Medulla oblongata (tissue), 1 donor: Measurements from ENCODE around the gene KREMEN1.
"Not testable (repeated sequence)": the region's sequence is repeated elsewhere in the genome, so short reads cannot be mapped to it uniquely, and the experiment has no call there.

Source experiments
- DNase-seq: peaks from one replicate; pipeline ENCODE4 v3.0.0-alpha.2; 2015; ENCODE audit errors: extremely low spot score

The KREMEN1 gene

DNA sequence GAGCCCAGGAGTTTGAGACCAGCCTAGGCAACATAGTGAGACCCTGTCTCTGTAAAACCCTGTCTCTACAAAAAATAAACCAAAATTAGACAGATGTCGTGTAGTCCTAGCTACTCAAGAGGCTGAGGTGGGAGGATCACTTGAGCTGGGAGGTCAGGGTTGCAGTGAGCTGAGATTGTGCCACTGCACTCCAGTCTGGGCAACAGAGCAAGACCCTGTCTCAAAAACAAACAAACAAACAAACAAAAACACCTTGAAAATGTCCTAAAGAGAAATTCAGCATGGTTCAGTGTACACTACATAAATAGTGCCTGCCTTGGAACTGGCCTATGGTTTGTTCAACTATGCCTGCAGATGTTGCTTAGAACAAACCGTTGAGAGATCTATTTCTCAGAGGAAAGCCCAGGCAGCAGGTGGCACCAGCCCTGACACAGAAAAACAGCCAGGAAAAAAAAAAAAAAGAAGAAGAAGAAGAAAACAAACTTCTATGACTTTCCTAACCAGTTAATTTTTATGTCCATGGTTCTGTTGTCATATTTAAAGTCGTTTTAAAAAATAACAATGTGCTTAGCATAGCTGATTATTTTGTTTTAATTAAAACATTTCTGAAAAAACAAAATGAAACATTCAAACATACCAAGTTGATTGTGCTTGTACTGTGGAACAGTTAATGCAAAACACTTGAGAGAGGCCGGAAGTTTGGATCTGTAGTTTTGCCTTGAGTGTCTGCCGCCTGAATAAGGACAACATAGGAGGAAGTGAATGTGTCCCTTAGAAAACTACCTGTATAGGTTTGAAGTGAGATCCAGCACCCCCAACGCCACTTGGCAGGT lies 5.4 kb downstream of the KREMEN1 start:
- no peak for DNase-seq

DNA sequence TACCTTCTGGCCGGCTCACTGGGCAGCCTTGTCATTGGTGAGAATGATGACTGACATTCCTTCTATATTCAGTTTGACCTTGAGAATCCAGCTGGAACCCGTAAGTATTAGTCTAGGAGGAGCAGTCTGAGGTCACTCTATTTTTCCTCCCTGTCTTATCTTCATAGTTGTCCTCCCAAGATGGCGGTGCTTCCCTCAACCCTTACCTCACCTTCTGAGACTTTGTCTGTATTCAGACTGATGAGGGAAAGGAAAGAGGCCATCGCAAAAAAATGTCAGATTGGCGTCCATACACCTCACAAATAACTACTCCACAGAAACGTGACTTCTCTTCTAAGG lies 6.0 kb downstream of the KREMEN1 start:
- DNase-seq = no peak

GRCh38 chr22:29079218-29079901 lies 6.5 kb downstream of the KREMEN1 start:
- no peak for DNase-seq

GRCh38 chr22:29080106-29080975 lies 7.5 kb downstream of the KREMEN1 start:
- DNase-seq = no peak

GRCh38 chr22:29081517-29082236 lies 8.8 kb downstream of the KREMEN1 start:
- no peak for DNase-seq

DNA sequence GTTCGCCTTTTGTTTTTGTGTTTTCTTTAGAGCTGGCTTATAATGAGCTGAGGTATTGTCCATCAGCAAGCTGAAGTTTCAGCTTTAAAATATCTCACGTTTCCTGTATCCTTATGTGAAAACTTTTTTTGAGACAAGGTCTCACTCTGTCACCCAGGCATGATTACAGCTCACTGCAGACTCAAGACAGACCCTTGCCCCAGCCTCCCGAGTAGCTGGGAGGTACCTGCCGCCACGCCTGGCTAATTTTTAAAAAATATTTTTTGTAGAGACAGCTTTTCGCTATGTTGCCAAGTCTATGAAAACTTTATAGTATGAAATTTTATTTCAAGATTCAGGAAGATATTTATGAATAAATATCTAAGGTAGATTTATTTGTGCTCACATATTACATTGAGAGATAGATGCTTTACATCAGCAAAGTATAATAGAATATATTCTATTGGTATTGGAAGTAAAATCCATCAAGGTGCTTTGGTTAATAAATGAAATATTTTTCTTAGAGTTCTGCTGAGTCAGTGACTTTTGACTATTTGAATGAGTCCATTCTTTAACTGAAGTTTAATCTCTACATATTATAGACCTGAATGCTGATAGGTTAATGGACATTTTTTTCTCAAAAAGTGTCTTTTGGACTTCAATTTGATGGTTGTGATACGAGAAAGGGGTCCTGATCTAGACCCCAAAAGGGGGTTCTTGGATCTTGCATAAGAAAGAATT lies 10.2 kb downstream of the KREMEN1 start:
- no peak for DNase-seq

DNA sequence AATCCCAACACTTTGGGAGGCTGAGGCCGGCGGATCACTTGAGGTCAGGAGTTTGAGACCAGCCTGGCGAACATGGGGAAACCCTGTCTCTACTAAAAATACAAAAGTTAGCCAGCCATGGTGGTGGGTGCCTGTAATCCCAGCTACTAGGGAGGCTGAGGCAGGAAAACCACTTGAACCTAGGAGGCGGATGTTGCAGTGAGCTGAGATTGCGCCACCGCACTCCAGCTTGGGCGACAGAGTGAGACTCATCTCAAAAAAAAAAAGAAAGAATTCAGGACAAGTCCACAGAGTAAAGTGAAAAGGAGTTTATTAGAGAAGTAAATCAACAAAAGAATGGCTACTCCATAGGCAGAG lies 10.7 kb downstream of the KREMEN1 start:
- not testable (repeated sequence) for DNase-seq

DNA sequence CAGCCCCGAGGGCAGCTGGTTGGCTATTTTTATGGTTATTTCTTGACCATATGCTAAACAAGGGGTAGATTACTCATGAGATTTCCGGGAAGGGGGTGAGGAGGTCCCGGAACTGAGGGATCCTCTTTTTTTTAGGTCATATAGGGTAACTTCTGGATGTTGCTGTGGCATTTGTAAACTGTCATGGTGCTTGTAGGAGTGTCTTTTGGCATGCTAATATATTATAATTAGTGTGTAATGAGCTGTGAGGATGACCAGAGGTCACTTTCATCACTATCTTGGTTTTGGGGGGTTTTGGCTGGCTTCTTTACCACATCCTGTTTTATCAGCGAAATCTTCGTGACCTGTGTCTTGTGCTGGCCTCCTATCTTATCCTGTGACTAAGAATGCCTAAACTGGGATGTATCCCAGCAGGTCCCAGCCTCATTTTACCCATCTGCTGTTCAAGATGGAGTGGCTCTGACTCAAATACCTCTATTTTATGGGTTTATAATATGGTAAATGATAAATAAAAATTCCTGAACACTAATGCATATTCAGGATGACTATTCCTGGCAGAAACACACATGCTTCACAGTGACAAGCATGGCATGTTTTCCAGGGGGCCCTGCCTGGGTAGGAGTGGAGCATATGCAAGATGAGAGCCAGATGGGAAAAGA lies 11.2 kb downstream of the KREMEN1 start:
- no peak for DNase-seq

DNA sequence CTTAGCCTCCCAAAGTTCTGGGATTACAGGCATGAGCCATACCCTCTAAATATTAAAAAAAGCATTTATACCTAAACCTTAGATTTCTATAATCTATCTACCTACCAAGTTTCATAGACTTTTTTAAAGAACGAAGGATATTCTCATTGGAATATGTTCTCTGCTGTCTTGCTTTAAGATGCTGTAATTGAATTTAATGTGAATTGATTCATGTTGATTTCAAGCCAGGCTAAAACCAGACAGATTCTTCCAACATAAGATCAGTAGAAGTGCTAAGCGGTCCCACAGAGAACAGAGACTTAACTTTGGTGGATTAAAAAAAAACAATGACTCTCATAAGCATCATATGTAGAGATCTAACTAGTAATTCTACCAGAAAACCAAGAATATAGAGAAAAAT lies 14.2 kb downstream of the KREMEN1 start:
- DNase-seq = no peak

DNA sequence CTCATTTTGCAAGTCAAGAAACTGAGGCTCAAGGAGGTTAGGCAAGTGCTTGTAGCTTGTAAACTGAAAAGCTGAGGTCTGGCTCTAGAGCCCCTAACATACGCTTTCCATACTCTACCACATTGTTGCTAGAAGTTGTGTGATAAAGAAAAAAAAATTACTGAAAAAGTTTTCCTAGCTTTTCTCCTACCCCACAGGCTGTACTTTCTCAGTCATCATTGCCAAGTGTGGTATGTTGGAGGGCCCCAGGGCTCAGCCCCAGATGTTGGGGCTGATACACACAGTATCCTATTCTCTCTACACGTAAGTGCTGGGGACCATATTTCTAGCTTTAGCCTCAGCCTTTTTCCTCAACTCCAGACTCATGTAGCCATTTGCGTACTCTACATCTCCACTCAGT lies 16.0 kb downstream of the KREMEN1 start:
- DNase-seq = no peak

- DNase-seq = no peak
Observed at GRCh38 chr22:29089507-29089906, 16.7 kb downstream of the KREMEN1 start.

GRCh38 chr22:29090039-29090438 lies 17.2 kb downstream of the KREMEN1 start:
- DNase-seq = no peak

GRCh38 chr22:29092243-29092642 lies 19.4 kb downstream of the KREMEN1 start:
- DNase-seq = no peak

DNA sequence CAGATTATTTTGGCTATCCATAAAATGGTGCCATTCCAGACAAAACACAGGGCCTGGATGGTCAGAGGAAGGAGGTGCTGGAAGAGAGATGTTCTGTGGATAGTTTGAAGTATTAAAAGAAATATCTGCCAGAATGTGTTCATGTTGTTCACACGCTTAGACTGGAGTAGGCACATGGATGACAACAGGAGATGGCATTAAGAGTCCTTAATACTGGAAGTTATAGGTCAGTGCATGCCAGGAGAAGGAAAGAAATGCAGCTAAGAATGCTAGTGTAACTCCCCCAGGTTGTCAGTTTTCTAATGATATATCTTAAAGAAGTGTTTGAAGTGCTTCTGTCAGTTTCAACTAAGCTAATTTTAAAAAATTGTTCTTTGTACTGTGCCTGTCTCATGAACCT lies 20.2 kb downstream of the KREMEN1 start:
- DNase-seq = no peak

DNA sequence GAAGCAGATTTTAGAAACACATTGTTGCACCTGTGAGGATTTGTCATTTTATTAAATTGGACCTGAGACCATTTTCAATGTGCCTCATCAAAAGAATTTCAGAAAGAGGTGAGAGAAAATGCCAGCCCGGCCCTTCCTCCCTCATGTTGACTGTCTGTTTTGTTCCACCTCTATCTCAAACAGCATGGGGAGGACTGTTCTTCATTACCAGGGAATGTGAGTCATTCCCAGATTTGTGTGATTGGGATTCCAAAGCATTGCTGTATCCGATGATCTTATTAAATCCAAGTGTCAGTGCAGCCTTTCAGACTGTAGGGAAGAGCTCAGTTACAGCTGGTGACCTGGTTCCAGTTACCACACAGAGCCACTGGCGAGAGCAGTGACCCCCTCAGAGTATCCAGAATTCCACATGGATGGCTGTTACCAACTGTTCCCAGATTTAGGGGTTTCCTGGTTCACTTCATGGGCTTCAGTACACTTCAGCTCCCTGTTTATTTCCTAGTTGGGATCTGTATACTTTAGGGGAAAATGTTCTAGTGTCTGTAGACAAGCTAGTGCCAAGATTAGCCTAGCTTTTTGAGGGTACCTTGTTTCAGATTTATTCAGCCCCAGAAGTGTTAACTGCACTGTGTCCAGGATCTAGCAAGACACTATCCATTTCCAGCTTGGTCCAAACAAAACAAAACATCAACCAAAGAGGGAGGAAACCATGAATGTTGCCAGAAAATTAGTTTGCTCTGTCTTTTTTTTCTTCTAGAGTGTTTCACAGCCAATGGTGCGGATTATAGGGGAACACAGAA lies 20.9 kb downstream of the KREMEN1 start:
- no peak for DNase-seq

- no peak for DNase-seq
Observed at GRCh38 chr22:29095459-29095858, 22.6 kb downstream of the KREMEN1 start.

DNA sequence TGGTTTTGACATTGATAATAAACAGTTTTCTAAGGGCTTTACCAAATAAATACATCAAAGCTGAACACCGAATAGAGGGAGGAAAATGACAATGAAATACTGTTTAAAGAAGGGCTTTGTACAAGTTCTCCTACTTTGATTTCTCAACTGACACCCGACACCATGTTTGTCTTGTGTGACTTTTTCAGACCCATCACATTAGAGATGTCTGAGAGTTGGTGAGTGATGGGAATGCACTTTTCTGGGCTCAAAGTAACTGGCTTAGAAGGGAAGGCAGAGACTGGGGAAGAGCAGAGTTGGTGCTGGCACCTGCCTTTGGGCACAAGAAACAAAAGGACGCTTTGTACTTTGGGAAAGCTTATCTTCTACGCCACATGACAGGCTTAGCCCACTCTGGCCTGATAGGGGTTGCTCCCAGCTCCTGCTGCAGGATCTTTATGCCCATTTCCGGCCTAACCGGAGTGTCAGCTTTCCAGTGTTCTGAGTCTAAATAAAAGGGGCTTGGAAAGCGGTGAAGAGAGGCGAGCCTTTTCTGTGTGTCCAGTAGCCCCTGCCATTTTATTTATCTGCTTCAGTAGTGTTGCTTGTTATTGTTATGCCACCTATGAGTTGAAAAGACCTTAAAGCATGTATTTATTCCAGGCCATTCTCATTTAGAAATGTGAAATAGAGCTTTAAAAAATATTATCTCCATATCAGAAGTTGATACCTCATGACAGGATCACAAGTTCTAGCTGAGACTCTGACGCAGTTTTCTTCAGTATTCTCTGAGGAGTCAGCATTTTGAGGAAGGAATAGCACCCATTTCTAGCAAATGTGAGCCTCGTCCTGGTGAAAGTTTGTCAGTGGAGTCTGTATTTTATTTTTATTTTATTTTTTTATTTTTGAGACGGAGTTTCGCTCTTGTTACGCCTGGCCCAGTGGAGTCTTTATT lies 24.2 kb downstream of the KREMEN1 start:
- DNase-seq = peak; percentile 50

- DNase-seq = no peak
Observed at GRCh38 chr22:29098296-29098695, 25.5 kb downstream of the KREMEN1 start.

DNA sequence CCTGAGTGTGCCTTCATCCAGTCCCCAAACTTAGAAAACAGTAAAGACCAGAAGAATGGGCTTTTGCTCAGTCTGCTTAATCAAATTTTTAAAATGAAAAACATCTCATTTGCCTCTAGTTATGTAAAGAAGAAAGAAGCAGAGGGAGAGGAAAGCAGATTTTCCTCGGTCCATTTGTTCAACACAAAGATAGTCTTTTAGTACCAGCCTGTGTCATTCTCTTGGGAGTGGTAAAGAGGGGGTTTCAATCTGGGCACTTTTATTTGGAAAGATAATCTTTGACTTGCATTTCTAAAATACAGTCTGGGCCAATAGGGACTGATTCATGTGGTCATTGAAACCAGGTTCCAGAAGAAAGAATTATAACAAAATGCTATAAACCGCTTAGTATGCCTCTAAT lies 29.5 kb downstream of the KREMEN1 start:
- no peak for DNase-seq
